GM19328 (cell line): ENCODE measurements around the gene CPSF4.

Experiments used
- ATAC-seq: cut with Tn5 transposase; IDR thresholded peaks from one replicate; pipeline ENCODE4 v1.9.1; 2021; ENCODE audit warnings: mild to moderate bottlenecking, moderate library complexity; ENCODE audit not compliant: unreplicated experiment

Gene CPSF4

GRCh38 chr7:99438573-99439480 lies at the start of gene CPSF4, which contains the start of gene PTCD1:
Gene CPSF4 (plus strand): TSS chr7:99438943. CDS start chr7:99439083, 140 bp downstream.
Gene PTCD1 (minus strand): TSS chr7:99438798. CDS start chr7:99435242, 3,556 bp downstream.
- ATAC-seq, result peak; percentile 89

GRCh38 chr7:99389772-99390171 lies 49.0 kb upstream of the CPSF4 start:
- ATAC-seq, result no peak

GRCh38 chr7:99390941-99391602 lies 47.7 kb upstream of the CPSF4 start:
- ATAC-seq, result no peak

GRCh38 chr7:99392046-99392445 lies 46.7 kb upstream of the CPSF4 start:
- ATAC-seq, result no peak

GRCh38 chr7:99392659-99393354 lies 45.9 kb upstream of the CPSF4 start:
- peak; percentile 56 for ATAC-seq

GRCh38 chr7:99393355-99394187 lies 45.2 kb upstream of the CPSF4 start:
- no peak for ATAC-seq

- ATAC-seq, result no peak
Measured at GRCh38 chr7:99394188-99394502, 44.6 kb upstream of the CPSF4 start.

- ATAC-seq, result no peak
Measured at GRCh38 chr7:99395616-99396327, 43.0 kb upstream of the CPSF4 start.

- no peak for ATAC-seq
Measured at GRCh38 chr7:99396418-99397296, 42.1 kb upstream of the CPSF4 start.

GRCh38 chr7:99397297-99397983 lies 41.3 kb upstream of the CPSF4 start:
- ATAC-seq, result no peak

- ATAC-seq, result no peak
Measured at GRCh38 chr7:99398891-99399445, 39.8 kb upstream of the CPSF4 start.

GRCh38 chr7:99399597-99399996 lies 39.1 kb upstream of the CPSF4 start:
- ATAC-seq, result no peak

- ATAC-seq, result no peak
Measured at GRCh38 chr7:99402854-99403253, 35.9 kb upstream of the CPSF4 start.

- ATAC-seq, result no peak
Measured at GRCh38 chr7:99403764-99404163, 35.0 kb upstream of the CPSF4 start.

GRCh38 chr7:99404235-99404976 lies 34.3 kb upstream of the CPSF4 start:
- no peak for ATAC-seq

- no peak for ATAC-seq
Measured at GRCh38 chr7:99404977-99405320, 33.8 kb upstream of the CPSF4 start.

GRCh38 chr7:99406557-99406956 lies 32.2 kb upstream of the CPSF4 start:
- ATAC-seq, result no peak
